SK-N-MC (cell line): ENCODE measurements around the gene SLC29A1.

ENCODE experiments used
- EZH2 ChIP-seq: fragments of 200-600 bp; sonication (generic); IDR thresholded peaks from one replicate; pipeline ENCODE4 v1.6.1; 2017; ENCODE audit warnings: antibody characterized with exemption
- POLR2AphosphoS5 ChIP-seq: IDR thresholded peaks from 2 replicates; pipeline ENCODE4 v1.6.1; 2012; ENCODE audit warnings: mild to moderate bottlenecking, low read depth, low read length, borderline replicate concordance

- TF ChIP-seq EZH2 (no peak), POLR2AphosphoS5 (no peak)
These were observed 23.5 kb upstream of the SLC29A1 start for GRCh38 chr6:44199883-44200282.
